Uterus (tissue), 2 donors: ENCODE measurements around the gene SASH1.

Source experiments
- CTCF ChIP-seq, 4 experiments: fragments of 200-600 bp in 2 of 4; fragments of 450-650 bp in 2 of 4; sonication (generic) in 2 of 4; IDR thresholded peaks; one replicate each; pipeline ENCODE4 v1.5.1; 2016 to 2019; ENCODE audit warnings: antibody characterized with exemption in 4 of 4, mild to moderate bottlenecking in 2 of 4, moderate library complexity in 1 of 4
- POLR2A ChIP-seq, 2 donors: fragments of 450-650 bp; IDR thresholded peaks; one replicate each; pipeline ENCODE4 v1.6.1; 2016; ENCODE audit warnings: antibody characterized with exemption in 2 of 2, mild to moderate bottlenecking in 1 of 2, moderate library complexity in 1 of 2

- TF ChIP-seq CTCF (IDR thresholded peaks at IDR 0.05) = no peak
- no peak for TF ChIP-seq POLR2A (IDR thresholded peaks at IDR 0.05)
Measured at GRCh38 chr6:148530976-148531375, 188.3 kb downstream of the SASH1 start.
